Measurements from ENCODE around the gene OBSCN.

DNA sequence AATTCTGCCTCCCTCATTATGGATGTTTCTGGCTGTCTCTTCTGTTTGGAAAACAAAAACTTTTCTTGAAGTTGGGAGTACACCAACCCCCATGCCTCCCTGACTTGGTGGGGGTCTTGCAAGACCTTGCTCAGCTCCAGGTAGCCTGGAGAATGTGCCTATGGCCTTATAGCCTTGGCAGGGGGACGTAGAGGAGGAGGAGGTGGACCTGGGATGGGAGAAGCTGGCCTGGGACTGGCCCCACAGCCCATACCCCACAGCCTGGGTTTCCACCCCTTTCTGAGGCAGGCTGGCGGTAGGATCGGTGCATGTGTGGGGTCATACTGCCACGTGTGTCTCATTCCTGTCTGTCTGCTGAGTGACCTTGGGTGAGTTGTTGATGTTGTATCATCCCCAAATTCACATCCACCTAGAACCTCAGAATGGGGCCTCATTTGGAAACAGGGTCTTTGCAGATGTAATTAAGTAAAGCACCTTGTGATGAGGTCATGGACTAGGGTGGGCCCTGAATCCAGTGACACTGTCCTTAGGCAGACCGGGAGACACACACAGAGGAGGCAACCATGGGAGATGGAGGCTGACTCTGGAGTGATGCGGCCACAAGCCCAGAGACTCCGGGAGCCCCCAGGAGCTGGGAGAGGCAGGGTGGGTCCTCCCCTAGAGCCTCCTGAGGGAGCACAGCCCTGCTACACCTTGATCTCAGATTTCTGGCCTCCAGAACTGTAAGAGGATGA, 18.5 kb downstream of the OBSCN start:
- TF ChIP-seq, protein P1, sequence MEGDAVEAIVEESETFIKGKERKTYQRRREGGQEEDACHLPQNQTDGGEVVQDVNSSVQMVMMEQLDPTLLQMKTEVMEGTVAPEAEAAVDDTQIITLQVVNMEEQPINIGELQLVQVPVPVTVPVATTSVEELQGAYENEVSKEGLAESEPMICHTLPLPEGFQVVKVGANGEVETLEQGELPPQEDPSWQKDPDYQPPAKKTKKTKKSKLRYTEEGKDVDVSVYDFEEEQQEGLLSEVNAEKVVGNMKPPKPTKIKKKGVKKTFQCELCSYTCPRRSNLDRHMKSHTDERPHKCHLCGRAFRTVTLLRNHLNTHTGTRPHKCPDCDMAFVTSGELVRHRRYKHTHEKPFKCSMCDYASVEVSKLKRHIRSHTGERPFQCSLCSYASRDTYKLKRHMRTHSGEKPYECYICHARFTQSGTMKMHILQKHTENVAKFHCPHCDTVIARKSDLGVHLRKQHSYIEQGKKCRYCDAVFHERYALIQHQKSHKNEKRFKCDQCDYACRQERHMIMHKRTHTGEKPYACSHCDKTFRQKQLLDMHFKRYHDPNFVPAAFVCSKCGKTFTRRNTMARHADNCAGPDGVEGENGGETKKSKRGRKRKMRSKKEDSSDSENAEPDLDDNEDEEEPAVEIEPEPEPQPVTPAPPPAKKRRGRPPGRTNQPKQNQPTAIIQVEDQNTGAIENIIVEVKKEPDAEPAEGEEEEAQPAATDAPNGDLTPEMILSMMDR (IDR thresholded peaks at IDR 0.05; ENCODE audit: insufficient read depth, low read depth, low read length) = no peak
- no peak for TF ChIP-seq EZH2 (IDR thresholded peaks at IDR 0.05; ENCODE audit: insufficient read depth, low read length)
